Muscle layer of colon (tissue), 2 donors: Measurements from ENCODE around the gene VPS37C.
A peak's percentile ranks its signal among the peaks of the same experiment; 100 is the strongest.
"Not testable (repeated sequence)": the region's sequence is repeated elsewhere in the genome, so short reads cannot be mapped to it uniquely, and the experiment has no call there.

ENCODE experiments used
- H3K27ac ChIP-seq: one replicate; pipeline ENCODE4 v1.7.0; 2013; ENCODE audit warnings: low read depth, mild to moderate bottlenecking, low read length, moderate library complexity
- H3K27me3 ChIP-seq, 2 donors: one replicate each; pipeline ENCODE4 v1.7.0; 2013; ENCODE audit warnings: low read length in 2 of 2, mild to moderate bottlenecking in 2 of 2; ENCODE audit not compliant: insufficient read depth in 2 of 2, control insufficient read depth in 1 of 2
- H3K36me3 ChIP-seq: one replicate; pipeline ENCODE4 v1.7.0; 2013; ENCODE audit warnings: mild to moderate bottlenecking, low read length; ENCODE audit not compliant: insufficient read depth
- H3K4me1 ChIP-seq: one replicate; pipeline ENCODE4 v1.7.0; 2013; ENCODE audit warnings: mild to moderate bottlenecking, low read length; ENCODE audit not compliant: insufficient read depth
- H3K4me3 ChIP-seq, 2 donors: one replicate each; pipeline ENCODE4 v1.7.0; 2013; ENCODE audit warnings: low read length in 2 of 2, low read depth in 1 of 2, mild to moderate bottlenecking in 1 of 2, moderate library complexity in 1 of 2
- H3K9ac ChIP-seq: one replicate; pipeline ENCODE4 v1.7.0; 2013; ENCODE audit warnings: low read length
- H3K9me3 ChIP-seq: one replicate; pipeline ENCODE4 v1.7.0; 2013; ENCODE audit warnings: mild to moderate bottlenecking, low read length
- donor health status: abdominal sarcoma.
- donor health status: Adenocarcinoma of cecum.

Gene VPS37C

DNA sequence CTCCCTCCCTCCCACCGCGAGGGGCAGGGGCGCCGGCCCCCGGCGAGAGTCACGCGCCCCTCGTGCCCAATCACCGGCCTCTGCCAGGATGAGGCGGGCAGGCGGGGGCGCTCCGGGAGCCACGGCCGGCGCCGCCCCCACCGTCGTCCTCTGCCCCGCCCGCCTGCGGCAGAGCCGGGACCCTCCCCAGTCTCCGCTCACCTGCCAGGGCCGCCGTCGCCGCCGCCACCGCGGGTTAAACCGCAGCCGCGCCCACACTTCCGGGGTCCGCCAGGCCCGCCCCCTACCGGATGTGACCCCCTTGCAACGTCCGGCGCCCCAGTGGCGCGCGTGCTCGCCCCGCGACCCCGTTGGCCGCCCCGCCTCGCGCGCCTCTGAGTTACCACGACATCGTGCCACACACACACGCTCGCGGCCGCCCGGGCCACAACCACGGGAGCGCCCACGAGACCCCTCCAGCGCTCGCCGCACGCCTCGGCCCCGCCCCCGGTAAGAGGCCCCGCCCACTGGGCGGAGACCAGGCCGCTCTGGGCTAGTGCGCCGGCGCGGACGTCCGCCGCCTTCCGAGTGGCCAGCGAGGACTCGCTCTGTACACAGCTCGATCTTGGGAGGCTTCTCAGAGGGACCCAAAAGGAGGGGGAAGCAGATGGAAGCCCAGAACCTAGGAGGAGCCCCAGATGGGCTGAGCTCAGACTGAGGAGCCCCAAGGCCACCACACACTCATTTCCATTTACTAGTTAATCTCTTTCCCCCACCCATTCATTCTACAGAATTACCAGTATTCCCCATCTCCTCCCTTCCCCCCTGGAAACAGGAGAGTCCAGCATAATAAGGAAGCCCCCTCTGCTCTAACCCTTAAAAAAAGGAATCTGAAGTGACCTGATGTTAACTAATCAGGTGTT lies at the start of gene VPS37C:
TSS of gene VPS37C (minus strand) at position 237 of the 902 bp plus-strand sequence. CDS start 22,597 bp downstream, outside the sequence.
- Histone ChIP-seq H3K27me3 (no peaks in the 10 kb centered on the region), H3K36me3 (no peaks in the 10 kb centered on the region), H3K4me3 (peak within 1 kb of the TSS; percentile 63 to 76), H3K9me3 (no peaks in the 10 kb centered on the region), H3K27ac (peak within 1 kb of the TSS; percentile 88), H3K9ac (peak within 1 kb of the TSS; percentile 25), H3K4me1 (peaks cover 29% of the 10 kb centered on the region)

DNA sequence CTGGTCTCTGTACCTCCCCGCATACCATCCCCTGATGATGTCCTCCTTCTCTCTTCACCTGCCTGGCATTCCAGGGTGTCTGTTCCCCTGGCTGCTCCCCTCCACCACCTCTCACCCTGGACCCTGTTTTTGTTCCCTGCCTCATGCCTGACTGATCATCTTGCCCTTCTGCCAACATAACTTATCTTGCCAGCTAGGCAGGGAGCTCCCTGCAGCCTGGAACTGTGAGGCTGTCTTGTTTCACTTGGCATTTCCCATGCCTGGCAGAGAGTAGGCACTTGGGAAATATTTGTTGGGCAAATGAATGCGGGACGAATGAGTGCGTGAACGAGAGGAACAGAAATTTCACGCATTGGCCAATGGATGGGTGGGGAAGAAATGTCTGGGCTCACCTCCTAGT lies 49.4 kb upstream of the VPS37C start:
- not testable (repeated sequence) for H3K4me1 ChIP-seq, H3K9ac ChIP-seq, H3K27me3 ChIP-seq, H3K4me3 ChIP-seq, H3K27ac ChIP-seq, H3K36me3 ChIP-seq, H3K9me3 ChIP-seq

DNA sequence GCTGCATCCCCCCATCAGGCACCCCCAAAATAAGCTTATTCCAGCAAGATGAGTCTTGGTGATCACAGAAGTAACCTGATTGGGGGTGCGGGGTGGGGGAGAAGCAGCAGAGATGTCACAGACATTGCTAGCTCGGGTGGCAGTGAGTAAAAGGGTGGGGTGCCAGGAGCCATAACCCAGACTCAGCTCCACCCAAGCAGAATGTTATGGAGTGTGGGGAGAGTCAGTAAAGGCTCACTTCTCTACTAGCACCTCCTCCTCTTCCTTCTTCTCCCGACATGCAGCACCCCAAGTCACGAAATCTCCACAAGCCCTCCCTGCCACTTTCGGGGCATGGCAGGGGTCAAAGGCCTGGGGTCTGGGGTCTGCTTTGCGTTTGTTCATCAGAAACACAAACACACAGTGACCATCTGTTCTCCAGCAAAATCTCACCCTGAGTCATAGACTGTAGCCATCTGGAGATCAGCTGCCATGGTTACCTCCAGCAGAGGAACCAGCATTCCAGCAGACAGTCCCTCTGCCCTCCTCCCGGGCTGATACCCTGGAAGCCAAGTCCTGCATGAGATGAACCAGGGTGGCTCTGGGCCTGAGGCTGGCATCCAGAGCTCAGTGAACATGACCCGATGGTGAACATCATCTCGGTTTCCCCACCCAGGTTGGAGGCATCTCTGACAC lies 46.5 kb upstream of the VPS37C start:
- H3K9me3 ChIP-seq, H3K27me3 ChIP-seq, H3K36me3 ChIP-seq, H3K27ac ChIP-seq, H3K9ac ChIP-seq, H3K4me3 ChIP-seq, H3K4me1 ChIP-seq: not testable (repeated sequence)

DNA sequence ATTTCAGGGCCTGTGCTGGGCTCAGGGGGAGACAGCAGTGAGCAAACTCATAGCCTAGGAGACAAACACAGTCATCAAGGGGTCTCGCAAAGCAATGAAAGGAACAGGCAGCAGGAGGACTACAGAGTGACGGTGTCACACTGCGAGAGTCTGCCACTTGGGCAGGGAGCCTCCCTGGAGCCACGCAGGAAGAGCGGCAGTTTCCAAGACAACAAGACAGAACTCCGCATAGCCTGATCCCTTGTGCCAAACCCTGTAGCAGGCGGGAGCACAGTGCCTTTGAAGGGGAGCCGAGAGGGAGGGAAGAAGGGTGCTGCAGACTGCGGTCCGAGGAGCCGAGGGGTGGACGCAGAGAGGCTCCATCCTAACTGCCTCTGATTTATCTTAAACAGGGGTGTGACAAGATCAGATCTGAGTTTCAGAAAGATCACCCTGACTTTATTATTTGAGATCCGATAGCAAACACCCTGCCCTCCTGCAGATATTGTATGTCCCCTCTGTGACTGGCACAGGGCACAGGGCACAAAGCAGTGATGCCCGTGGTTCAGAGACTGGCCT lies 43.4 kb upstream of the VPS37C start:
- not testable (repeated sequence) for H3K4me1 ChIP-seq, H3K4me3 ChIP-seq, H3K9ac ChIP-seq, H3K9me3 ChIP-seq, H3K27me3 ChIP-seq, H3K36me3 ChIP-seq, H3K27ac ChIP-seq

DNA sequence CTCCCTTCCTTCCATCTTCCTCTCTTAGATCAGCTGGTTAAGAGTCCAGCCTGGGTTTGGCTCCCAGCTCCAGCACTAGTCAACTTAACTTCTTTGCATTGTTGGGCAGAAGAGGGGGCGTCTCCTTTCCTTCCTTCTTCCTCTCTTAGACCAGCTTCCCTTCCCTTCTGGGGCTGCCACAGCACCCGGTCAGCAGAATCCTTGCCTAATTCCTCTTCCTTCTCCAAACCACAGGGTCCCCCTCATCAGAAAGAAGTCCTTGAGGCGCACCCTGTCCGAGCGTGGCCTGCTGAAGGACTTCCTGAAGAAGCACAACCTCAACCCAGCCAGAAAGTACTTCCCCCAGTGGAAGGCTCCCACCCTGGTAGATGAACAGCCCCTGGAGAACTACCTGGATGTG lies 42.6 kb upstream of the VPS37C start:
- H3K27me3 ChIP-seq, H3K9me3 ChIP-seq, H3K4me1 ChIP-seq, H3K27ac ChIP-seq, H3K4me3 ChIP-seq, H3K9ac ChIP-seq, H3K36me3 ChIP-seq: not testable (repeated sequence)

DNA sequence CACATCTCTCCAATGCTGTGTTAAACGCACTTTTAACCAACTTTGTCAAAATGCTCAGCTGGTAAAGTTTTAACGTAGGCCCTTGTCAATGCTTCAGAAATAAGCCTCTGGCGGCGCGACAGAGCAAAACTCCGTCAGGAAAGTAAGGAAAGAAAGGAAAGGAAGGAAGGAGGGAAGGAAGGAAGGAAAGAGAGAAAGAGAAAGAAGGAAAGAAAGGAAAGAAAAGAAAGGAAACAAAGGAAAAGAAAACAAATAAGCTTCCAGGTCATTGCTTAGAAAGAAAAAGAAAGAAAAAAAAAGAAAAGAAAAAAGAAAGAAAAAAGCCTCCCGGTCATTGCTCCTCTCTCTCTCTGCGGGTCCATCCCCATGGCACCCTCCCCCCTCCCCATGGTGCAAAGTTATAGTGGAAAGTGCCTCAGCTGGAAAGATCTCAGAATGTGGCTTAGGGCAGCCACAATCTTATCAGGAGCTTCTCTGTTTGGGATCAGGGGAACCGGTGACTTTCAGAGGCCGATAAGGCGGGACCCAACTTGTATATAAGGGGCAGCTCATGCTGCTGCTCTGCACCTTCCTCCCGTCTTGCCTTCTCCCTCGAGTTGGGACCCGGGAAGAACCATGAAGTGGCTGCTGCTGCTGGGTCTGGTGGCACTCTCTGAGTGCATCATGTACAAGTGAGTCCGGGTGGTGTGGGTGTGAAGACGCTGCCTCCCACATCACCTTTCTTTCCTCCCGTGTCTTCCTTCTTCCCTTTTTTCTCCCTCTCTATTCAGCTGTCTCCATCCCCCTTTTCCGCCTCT lies 41.9 kb upstream of the VPS37C start, which contains the start of gene PGA3:
TSS of gene PGA3 (plus strand) at position 566 of the 797 bp plus-strand sequence. CDS start at position 616, 50 bp downstream.
- not testable (repeated sequence) for H3K27me3 ChIP-seq, H3K4me1 ChIP-seq

DNA sequence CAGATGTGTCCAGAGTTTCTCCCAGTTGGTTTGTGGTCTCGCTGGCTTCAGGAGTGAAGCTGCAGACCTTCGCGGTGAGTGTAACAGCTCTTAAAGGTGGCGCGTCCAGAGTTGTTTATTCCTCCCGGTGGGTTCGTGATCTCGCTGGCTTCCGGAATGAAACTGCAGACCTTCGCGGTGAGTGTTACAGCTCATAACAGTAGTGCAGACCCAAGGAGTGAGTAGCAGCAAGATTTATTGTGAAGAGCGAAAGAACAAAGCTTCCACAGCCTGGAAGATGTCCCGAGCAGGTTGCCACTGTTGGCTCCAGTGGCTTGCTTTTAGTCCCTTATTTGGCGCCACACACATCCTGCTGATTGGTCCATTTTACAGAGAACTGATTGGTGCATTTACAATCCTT lies 40.2 kb upstream of the VPS37C start:
- no peaks in the 10 kb centered on the region for H3K27me3 ChIP-seq
- H3K9ac ChIP-seq, result no peak overlapping the region
- no peak overlapping the region for H3K4me3 ChIP-seq
- no peaks in the 10 kb centered on the region for H3K36me3 ChIP-seq
- H3K9me3 ChIP-seq, result no peaks in the 10 kb centered on the region
- no peak overlapping the region for H3K27ac ChIP-seq
- no peaks in the 10 kb centered on the region for H3K4me1 ChIP-seq

More for the DNA sequence above, 41.9 kb upstream of the VPS37C start, which contains the start of gene PGA3:
- H3K27ac ChIP-seq, H3K9me3 ChIP-seq, H3K9ac ChIP-seq, H3K4me3 ChIP-seq, H3K36me3 ChIP-seq: not testable (repeated sequence)

DNA sequence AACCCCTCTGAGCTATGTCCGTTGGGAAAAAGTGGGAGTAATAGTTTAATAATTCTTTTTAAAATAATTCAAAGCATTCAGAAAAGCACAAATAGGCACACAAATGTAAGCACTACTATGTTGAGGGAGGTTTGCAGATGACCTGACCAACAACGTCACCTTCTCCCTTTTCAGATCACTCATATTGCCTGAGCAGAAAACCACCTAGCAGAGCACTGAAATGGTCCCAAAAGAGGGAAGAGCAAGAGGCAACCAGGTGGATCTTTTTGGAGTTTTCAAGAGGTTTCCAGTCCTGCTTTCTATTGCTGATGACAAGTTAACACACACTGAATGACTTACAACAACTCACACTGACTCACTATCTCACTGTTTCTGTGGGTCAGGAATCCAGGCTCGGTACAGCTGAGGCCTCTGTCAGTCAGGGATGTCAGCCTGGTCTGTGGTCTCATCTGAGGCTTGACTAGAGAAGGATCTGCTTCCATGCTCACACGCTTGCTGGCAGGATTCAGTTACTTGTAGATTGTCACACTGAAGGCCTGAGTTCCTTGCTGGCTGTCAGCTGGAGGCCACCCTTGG lies 37.8 kb upstream of the VPS37C start:
- H3K27ac ChIP-seq, result no peak overlapping the region
- no peaks in the 10 kb centered on the region for H3K9me3 ChIP-seq
- no peak overlapping the region for H3K9ac ChIP-seq
- H3K4me3 ChIP-seq, result no peak overlapping the region
- H3K27me3 ChIP-seq, result no peaks in the 10 kb centered on the region
- H3K36me3 ChIP-seq, result no peaks in the 10 kb centered on the region
- H3K4me1 ChIP-seq, result no peaks in the 10 kb centered on the region

DNA sequence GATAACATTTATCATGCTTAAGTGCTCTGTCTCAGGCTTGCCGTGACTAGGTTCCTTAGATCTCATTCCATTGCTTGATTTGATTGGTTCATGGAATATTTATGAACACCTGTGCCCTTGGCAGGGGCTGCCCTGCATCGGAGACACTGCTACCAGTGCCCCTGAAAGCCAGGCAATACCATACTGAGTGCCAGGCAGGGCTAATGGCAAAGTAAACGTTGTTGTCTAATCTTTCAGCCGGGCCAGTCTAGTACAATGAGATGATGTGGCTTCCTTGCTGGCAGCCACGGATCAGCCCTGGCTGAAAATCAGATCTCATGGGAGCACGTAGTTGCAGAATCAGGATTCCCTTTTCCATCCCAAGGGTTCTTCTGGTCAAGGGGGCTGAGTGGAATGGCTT lies 37.1 kb upstream of the VPS37C start:
- H3K9ac ChIP-seq, result no peak overlapping the region
- no peaks in the 10 kb centered on the region for H3K9me3 ChIP-seq
- no peaks in the 10 kb centered on the region for H3K4me1 ChIP-seq
- H3K27ac ChIP-seq, result no peak overlapping the region
- H3K36me3 ChIP-seq, result no peaks in the 10 kb centered on the region
- no peaks in the 10 kb centered on the region for H3K27me3 ChIP-seq
- H3K4me3 ChIP-seq, result no peak overlapping the region

DNA sequence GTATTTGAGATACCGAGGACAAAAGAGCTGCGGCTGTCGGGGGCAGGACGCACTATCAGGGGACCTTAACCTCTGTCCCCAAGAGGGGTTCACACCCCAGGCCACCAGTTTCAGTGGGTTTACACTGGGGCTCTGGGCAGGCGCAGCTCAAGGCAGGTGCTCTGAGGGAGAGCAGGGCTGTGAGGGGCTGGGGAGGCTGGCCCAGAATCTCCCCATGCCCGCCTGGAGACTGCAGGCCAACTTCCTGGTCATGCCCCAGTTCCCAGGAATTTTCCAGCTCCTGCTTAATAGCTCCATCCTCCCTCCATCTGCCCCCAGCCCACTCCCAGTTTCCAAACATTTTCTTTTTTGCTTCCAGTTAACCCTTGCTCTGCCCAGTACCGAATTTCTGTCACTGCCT lies 34.5 kb upstream of the VPS37C start:
- Histone ChIP-seq H3K9me3 (no peaks in the 10 kb centered on the region), H3K36me3 (no peaks in the 10 kb centered on the region), H3K9ac (no peak overlapping the region), H3K4me3 (no peak overlapping the region), H3K27me3 (no peaks in the 10 kb centered on the region), H3K4me1 (no peaks in the 10 kb centered on the region), H3K27ac (no peak overlapping the region)
